GM19025 (cell line): ENCODE data around the gene KLRF2.

ENCODE experiments used
- ATAC-seq: cut with Tn5 transposase; IDR thresholded peaks from one replicate; pipeline ENCODE4 v1.9.1; 2021; ENCODE audit warnings: mild to moderate bottlenecking, low read depth, moderate library complexity; ENCODE audit not compliant: unreplicated experiment

The KLRF2 gene

GRCh38 chr12:9933958-9934357 is 52.7 kb downstream of the KLRF2 start:
- no peak for ATAC-seq

GRCh38 chr12:9935026-9935425 is 53.7 kb downstream of the KLRF2 start:
- no peak for ATAC-seq

- no peak for ATAC-seq
Measured at GRCh38 chr12:9936591-9936990, 55.3 kb downstream of the KLRF2 start.

- ATAC-seq = no peak
Measured at GRCh38 chr12:9940375-9940774, 59.1 kb downstream of the KLRF2 start.

GRCh38 chr12:9941838-9942237 is 60.5 kb downstream of the KLRF2 start:
- ATAC-seq = no peak

- no peak for ATAC-seq
Measured at GRCh38 chr12:9943240-9943639, 62.0 kb downstream of the KLRF2 start.

GRCh38 chr12:9944391-9944790 is 63.1 kb downstream of the KLRF2 start:
- no peak for ATAC-seq
